Mesothelial cell of epicardium (in vitro differentiated cells): Measurements from ENCODE around the gene OSBPL5. TPM values are rescaled to one million over a fixed set of nuclear protein-coding genes. Genes with fewer than 3 reads are reported as not detected.

Experiments
- DNase-seq, 2 experiments: peaks; one replicate each; pipeline ENCODE4 v3.0.0; 2021; ENCODE audit warnings: low spot score in 2 of 2; ENCODE audit not compliant: unreplicated experiment in 2 of 2
- H3K27ac Mint-ChIP-seq: 2 replicates; pipeline ENCODE4 v1.8.0; 2021; ENCODE audit warnings: mixed read lengths
- H3K27me3 Mint-ChIP-seq: 2 replicates; pipeline ENCODE4 v1.8.0; 2021; ENCODE audit warnings: low read depth, mixed read lengths
- H3K36me3 Mint-ChIP-seq: 2 replicates; pipeline ENCODE4 v1.8.0; 2021; ENCODE audit warnings: mixed read lengths
- H3K4me1 Mint-ChIP-seq: 2 replicates; pipeline ENCODE4 v1.8.0; 2021; ENCODE audit warnings: mixed read lengths
- H3K4me3 Mint-ChIP-seq: 2 replicates; pipeline ENCODE4 v1.8.0; 2021; ENCODE audit warnings: mild to moderate bottlenecking, moderate library complexity, mixed read lengths
- H3K9me3 Mint-ChIP-seq: 2 replicates; pipeline ENCODE4 v1.8.0; 2021; ENCODE audit warnings: mixed read lengths
- CTCF ChIP-seq: fragments of 200-600 bp; sonication (generic); IDR thresholded peaks from one replicate; pipeline ENCODE4 v1.5.0; 2021; ENCODE audit warnings: antibody characterized with exemption; ENCODE audit not compliant: unreplicated experiment
- total RNA-seq: library from RNA; stranded (reverse); gene quantifications from 3 replicates; pipeline ENCODE4 v1.2.1, GENCODE V29; 2021

Gene OSBPL5
- total RNA-seq, 1 donor from 2014 or later = 37.1 TPM

- no peaks in the 10 kb centered on the region for H3K9me3 Mint-ChIP-seq
- TF ChIP-seq CTCF = no peak
- H3K4me1 Mint-ChIP-seq = peaks cover 3% of the 10 kb centered on the region
- peaks cover 15% of the 10 kb centered on the region for H3K27me3 Mint-ChIP-seq
- H3K27ac Mint-ChIP-seq = no peak overlapping the region
- H3K4me3 Mint-ChIP-seq = no peak overlapping the region
- no peaks in the 10 kb centered on the region for H3K36me3 Mint-ChIP-seq
- DNase-seq = peak in 1 of 2 experiments; percentile 13
Observed at GRCh38 chr11:3195251-3196160, 30.4 kb upstream of the OSBPL5 start.

GRCh38 chr11:3194016-3194816 lies 29.1 kb upstream of the OSBPL5 start:
- Mint-ChIP-seq H3K4me3 (no peak overlapping the region), H3K27me3 (peaks cover 6% of the 10 kb centered on the region), H3K9me3 (no peaks in the 10 kb centered on the region), H3K36me3 (no peaks in the 10 kb centered on the region), H3K27ac (no peak overlapping the region), H3K4me1 (peaks cover 3% of the 10 kb centered on the region)
- DNase-seq = peak in 1 of 2 experiments; percentile 12
- TF ChIP-seq CTCF = no peak

GRCh38 chr11:3193373-3194015 lies 28.4 kb upstream of the OSBPL5 start:
- Mint-ChIP-seq H3K9me3 (no peaks in the 10 kb centered on the region), H3K27me3 (peaks cover 2% of the 10 kb centered on the region), H3K27ac (no peak overlapping the region), H3K4me3 (no peak overlapping the region), H3K36me3 (no peaks in the 10 kb centered on the region), H3K4me1 (peaks cover 3% of the 10 kb centered on the region)
- TF ChIP-seq CTCF = no peak
- peak in 1 of 2 experiments; percentile 13 for DNase-seq

GRCh38 chr11:3192511-3193372 lies 27.6 kb upstream of the OSBPL5 start:
- Mint-ChIP-seq H3K4me1 (peaks cover 3% of the 10 kb centered on the region), H3K27ac (no peak overlapping the region)
- DNase-seq = peak in 1 of 2 experiments; percentile 11

More at GRCh38 chr11:3192511-3193372, 27.6 kb upstream of the OSBPL5 start:
- H3K4me3 Mint-ChIP-seq = no peak overlapping the region
- no peaks in the 10 kb centered on the region for H3K36me3 Mint-ChIP-seq
- no peaks in the 10 kb centered on the region for H3K9me3 Mint-ChIP-seq
- no peak for TF ChIP-seq CTCF
- peaks cover under 1% of the 10 kb centered on the region for H3K27me3 Mint-ChIP-seq
